Activated CD8-positive, alpha-beta memory T cell treated with anti-CD3 and anti-CD28 coated beads for 24 hours (primary cell): ENCODE data around the gene OPA1.
"Not testable (repeated sequence)": the region's sequence is repeated elsewhere in the genome, so short reads cannot be mapped to it uniquely, and the experiment has no call there.

Experiments
- DNase-seq: peaks from one replicate; pipeline ENCODE4 v3.0.0-alpha.2; 2020

The OPA1 gene

DNA sequence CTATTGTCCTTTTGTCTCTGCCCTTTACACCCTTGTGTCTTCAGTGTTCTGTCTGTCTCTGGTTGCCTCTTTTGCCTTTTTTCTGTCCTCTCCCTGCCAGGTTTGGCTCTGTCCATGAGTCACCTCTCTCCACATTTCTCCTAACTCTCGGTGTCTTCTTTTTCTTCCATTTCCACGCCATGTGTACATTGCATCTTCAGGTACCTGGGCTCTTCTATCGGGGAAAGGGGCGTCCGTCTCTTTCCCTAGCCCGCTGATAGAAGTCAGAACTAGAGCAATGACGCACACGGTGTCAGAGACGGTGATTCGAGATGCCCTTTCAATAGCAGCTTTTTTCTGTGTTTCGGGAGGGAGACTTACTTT, 641 bp downstream of the OPA1 start:
- DNase-seq: peak; percentile 68

DNA sequence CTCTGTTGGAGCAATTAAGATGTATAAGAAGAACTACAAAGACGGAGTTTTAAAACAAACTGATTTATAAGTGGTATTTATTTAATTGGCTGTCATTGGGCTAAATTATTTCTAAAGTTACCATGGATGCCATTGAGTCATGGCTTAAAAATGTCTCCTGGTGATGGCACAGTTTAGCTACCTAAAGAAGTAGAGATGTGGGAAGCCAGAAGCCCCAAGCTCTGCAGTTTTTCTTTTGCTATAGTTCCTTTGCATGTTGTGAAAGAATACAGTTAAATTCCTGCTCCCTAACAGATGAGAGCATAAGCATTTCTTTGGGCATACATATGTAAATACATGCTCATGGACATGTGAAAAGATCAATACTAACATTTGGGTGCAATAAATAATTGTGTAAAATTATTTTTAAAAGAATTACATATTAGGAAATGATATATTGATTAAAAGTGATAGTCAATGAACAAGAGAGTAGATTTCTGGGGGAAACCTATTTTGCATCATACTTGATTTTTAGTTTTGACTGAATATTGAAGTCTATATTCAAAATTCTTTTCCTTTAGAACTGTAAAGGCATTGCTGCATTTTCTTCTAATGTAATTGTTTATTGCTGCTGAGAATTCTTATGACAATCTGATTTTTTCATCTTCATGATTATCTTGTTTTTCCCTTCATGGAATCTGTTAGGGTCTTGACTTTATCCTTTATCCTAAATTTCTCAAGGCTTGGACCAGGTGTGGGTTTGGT, 2.1 kb downstream of the OPA1 start:
- no peak for DNase-seq

GRCh38 chr3:193595939-193596487, 3.0 kb downstream of the OPA1 start:
- DNase-seq: no peak

- DNase-seq: no peak
Observed at GRCh38 chr3:193598202-193598601, 5.2 kb downstream of the OPA1 start.

DNA sequence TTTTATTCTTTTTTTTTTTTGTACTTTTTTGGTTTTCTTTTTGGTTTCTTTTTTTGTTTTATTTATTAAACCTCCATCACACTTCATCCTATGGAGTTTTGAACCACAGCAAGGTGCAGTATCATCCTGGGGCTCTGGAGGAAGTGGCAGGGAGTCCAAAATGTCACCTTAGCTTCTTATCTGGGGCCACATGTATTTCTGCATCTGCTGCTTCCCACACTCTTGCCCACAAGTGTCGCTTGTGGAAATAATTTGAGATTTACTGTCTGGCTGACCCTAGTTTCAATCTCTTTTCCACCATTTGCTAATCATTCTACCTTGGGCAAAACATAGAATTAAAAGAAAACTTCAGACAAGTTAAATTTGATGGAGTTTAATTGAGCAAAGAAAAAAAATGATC, 6.4 kb downstream of the OPA1 start:
- no peak for DNase-seq

GRCh38 chr3:193605876-193606275, 12.9 kb downstream of the OPA1 start:
- peak; percentile 60 for DNase-seq

- DNase-seq: not testable (repeated sequence)
Observed at GRCh38 chr3:193606892-193607291, 13.9 kb downstream of the OPA1 start.

DNA sequence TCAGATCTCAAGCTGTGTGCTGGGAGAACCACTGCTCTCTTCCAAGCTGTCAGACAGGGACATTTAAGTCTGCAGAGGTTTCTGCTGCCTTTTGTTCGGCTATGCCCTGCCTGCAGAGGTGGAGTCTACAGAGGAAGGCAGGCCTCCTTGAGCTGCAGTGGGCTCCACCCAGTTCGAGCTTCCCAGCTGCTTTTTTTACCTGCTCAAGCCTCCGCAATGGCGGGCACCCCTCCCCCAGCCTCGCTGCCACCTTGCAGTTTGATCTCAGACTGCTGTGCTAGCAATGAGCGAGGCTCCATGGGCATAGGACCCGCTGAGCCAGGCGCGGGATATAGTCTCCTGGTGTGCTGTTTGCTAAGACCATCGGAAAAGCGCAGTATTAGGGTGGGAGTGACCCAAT, 17.5 kb downstream of the OPA1 start:
- not testable (repeated sequence) for DNase-seq

GRCh38 chr3:193614430-193614829, 21.4 kb downstream of the OPA1 start:
- DNase-seq: no peak

DNA sequence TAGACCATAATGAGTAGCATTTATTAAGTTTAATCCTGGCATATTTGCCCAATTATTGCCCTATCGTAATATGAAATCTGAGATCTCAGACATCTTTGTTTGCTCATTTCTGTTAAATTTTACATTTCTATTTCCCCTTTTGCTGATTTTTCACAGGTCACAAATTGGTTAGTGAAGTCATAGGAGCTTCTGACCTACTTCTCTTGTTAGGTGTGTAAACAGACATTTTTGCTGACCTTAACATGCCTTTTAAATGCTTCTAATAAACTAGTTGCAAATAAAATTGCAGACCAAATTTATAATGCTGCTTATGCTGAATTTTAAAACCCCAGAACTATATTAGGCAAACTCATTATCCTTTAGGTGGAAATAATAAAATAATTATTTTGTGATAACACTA, 24.6 kb downstream of the OPA1 start:
- DNase-seq: no peak

DNA sequence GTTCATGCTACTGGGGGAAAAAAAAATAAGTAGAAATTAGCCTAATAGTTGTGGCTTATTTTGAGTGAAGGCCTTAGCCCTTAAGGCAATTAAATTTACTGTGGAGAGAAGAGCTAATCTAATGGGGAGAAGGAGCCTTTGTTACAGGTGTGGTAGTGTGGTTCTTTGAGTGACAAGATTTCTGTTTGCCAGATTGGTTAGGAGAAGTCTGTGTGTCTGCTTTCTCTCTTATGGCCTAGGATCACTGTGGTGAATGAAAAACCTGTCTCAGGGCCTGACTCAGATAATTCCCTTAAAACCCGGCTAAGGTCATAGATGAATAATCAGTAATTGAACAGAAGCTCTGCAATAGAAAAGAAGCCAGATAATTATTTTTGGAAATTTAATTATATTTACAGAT, 27.0 kb downstream of the OPA1 start:
- DNase-seq: no peak

GRCh38 chr3:193620650-193621049, 27.6 kb downstream of the OPA1 start:
- no peak for DNase-seq

DNA sequence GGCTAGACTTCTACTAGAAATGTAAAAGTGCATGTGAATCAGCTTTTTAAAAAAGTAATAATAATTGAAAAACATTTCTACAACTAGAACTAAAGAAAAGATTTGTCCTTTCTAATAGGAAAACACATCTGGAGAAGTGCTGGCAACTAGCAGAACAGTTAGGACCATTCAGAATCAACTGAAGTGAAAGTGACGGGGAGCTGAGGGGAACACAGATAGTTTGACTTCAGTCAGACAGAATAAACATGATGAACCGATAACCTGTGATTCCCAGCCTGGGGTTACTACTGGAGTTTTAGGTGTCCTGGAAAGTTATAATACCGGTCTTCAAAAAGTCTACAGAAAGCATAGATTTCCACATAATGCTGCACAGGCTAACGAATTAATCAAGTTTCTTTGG, 28.1 kb downstream of the OPA1 start:
- DNase-seq: no peak

DNA sequence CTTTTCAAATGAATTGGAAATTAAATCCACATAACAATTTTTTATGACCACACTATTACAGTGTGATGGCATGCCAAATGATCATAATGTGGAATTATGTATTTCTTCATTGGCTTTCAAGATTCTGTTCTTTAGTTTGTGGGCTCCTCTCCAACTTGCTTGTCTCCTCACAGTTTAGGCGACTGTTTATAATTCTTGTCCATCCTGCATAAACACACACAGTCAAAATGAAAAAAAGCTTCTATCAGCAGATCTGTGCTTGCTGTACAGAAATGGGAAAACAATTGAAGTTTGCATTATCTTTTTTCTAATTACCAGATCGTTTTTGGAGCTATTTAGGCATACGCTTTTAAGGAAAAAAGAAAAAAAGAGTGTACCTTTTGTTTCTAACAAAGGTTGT, 37.0 kb downstream of the OPA1 start:
- no peak for DNase-seq

- DNase-seq: no peak
Observed at GRCh38 chr3:193637831-193638230, 44.8 kb downstream of the OPA1 start.

- no peak for DNase-seq
Observed at GRCh38 chr3:193638833-193639232, 45.8 kb downstream of the OPA1 start.

DNA sequence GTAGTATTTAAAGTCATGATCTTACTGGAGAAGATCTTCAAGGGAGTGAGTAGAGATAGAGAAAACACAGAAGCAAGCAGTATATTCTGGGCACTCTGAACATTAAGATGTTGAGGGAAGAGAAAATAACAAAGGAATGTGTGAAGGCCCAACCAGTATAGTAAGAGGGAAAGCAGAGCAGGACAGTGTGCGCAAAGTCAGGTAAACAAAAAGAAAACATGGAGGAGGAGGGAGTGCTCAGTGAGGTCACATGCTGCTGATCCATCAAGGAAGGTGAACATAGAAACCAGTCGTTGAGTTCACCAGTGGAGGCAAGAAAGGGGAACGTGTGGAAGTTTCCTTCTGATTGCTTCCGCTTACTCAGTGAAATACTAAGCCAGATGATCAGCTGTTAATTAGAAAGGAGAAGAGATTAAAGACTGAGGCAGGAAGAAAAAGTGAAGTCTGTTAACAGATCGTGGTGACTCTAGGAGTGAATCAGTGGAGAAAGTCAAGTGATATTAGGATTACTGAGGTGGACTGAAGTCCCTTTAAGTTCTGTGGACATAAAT, 47.2 kb downstream of the OPA1 start:
- no peak for DNase-seq

DNA sequence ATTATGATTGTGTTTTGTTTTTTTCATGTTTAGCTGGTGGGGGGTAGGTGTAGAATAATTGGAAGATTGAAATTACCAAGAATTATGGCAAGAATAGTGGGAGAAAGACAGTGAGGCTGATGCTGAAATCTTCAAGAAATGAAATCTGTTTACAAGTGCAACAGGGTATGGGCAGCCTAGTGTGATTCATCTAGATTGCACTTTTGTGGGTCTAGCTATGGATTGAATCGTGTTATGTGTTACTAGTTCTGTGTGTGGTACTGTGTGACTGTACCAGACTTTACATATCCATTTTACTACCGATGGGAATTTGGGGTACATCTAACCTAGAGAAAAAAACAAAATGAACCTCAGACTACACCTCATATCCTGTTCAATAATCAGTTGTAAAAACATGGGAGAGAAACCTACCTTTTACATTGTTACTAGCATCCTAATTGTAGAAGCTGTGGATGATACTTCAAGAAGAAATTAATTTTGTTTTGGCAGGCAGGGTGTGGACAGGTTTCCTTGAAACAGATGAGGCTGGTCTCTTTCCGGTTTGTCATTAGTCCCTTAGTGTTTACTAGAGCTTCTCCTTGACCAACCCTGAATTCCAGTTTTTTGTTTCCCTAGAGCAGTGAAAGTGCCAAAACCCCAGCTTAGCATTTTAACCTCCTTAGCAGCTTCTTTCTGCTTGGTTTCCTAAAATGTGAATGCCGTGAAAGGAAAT, 47.9 kb downstream of the OPA1 start:
- no peak for DNase-seq

DNA sequence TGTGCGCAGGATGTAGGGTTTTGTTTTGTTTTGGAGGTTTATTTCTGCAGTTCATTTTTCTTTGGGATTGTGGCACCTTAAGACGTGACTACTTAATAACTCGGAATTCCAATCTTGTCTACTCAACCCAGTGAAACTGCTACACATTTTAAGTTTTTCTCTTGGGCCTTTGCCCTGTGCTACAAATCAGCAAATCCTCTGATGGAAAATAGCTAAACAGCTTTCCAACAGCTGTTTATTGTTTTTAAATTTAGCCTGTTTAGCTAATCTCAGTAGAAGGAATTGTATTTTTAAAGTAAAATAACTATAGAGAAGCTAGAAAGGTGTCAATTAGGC, 48.4 kb downstream of the OPA1 start:
- DNase-seq: no peak

DNA sequence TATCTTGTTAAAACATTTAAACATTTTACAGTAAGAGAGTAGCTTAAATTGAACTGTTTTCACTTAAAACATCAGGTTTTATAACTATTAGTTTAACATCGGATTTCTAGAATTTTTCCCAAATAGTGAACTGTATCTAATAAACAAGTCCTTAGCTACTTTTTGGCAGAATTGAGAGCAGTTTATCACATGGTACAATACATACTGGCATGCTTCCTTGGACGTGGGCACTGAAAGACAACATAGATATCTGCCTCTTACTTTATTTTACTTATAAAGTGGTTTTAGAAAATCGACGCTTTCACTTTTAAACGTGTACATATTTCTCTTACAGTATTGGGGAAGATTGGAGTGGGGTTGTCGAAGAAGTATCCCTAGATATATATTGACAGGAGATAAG, 52.8 kb downstream of the OPA1 start:
- DNase-seq: no peak

DNA sequence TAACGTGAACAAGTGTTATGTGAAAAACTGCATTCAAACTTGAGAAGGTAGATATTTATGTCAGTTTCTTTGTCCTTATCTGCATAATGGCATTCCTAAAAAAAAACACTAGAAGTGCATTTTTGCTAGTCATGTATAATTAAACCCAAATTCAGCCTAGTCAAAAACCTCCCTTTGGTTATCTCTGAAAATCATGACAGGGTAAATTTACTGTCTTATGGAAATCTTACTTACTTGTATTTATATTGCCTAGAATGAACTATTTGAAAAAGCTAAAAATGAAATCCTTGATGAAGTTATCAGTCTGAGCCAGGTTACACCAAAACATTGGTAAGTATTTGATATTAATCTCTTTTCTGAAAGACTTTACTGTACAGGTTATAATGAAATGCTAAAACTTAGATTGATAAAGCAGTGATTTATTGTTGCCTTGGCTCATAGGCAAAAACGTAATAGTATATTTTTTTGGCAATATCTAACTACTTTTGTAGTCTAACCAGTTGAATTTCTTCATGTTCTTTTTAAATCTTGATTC, 55.6 kb downstream of the OPA1 start:
- DNase-seq: no peak

GRCh38 chr3:193650585-193650984, 57.6 kb downstream of the OPA1 start:
- no peak for DNase-seq

GRCh38 chr3:193655831-193656433, 62.9 kb downstream of the OPA1 start:
- DNase-seq: no peak

- DNase-seq: no peak
Observed at GRCh38 chr3:193656445-193656844, 63.4 kb downstream of the OPA1 start.
